ENCODE data around the gene NR0B2. TPM values are rescaled to one million over a fixed set of nuclear protein-coding genes. Genes with fewer than 3 reads are reported as not detected.

NR0B2 gene, protein sequence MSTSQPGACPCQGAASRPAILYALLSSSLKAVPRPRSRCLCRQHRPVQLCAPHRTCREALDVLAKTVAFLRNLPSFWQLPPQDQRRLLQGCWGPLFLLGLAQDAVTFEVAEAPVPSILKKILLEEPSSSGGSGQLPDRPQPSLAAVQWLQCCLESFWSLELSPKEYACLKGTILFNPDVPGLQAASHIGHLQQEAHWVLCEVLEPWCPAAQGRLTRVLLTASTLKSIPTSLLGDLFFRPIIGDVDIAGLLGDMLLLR
- total RNA-seq (2014; rRNA removed; shearing (Covaris generic)) (not detected in 2 replicates), polyA plus RNA-seq (2016; fragmentation: Nextera tagmentation; extraction: Ambion mirVana) (not detected in 2 replicates)

- Histone ChIP-seq H3K4me3 (no peak within 1 kb of the TSS), H3K4me2 (ENCODE audit: unreplicated experiment) (no peak within 1 kb of the TSS), H2AFZ (no peak within 1 kb of the TSS), H4K20me1 (ENCODE audit: insufficient read depth) (no peaks in the 10 kb centered on the region), H3K27ac (no peak within 1 kb of the TSS), H3F3A (ENCODE audit: insufficient read depth) (no peaks in the 10 kb centered on the region), H3K4me1 (ENCODE audit: insufficient read depth) (no peaks in the 10 kb centered on the region), H3K27me3 (replicated peaks; ENCODE audit: insufficient read depth) (no peaks in the 10 kb centered on the region), H3K9me2 (ENCODE audit: insufficient read depth) (no peaks in the 10 kb centered on the region), H3K9ac (no peak within 1 kb of the TSS), H3K9me3 (ENCODE audit: low read depth) (no peaks in the 10 kb centered on the region), H3K79me2 (ENCODE audit: insufficient read depth) (no peaks in the 10 kb centered on the region), H3K36me3 (ENCODE audit: low read depth) (no peaks in the 10 kb centered on the region)
- TF ChIP-seq EZH2phosphoT487 (IDR thresholded peaks at IDR 0.05; ENCODE audit: insufficient read depth, low read depth), result no peak
- TF ChIP-seq EZH2 (IDR thresholded peaks at IDR 0.05; ENCODE audit: insufficient read depth, poor library complexity, severe bottlenecking), result no peak
- in situ Hi-C loops (cut with MboI), result no loop called here
- WGBS, 2 experiments (ENCODE audit: low coverage in 1 of 2, low lambda C conversion rate in 2 of 2, missing lambda C conversion rate in 2 of 2), result 66 to 72% methylated on average over 14 to 16 of the region's 16 CpGs
- DNase-seq, result no peak
Observed at GRCh38 chr1:26913754-26914619, at the start of gene NR0B2. TSS of gene NR0B2 (minus strand) at chr1:26913975. CDS start at chr1:26913940, 35 bp downstream.

GRCh38 chr1:26961826-26962225, 48.1 kb upstream of the NR0B2 start:
- H3K9me2 ChIP-seq (ENCODE audit: insufficient read depth), result no peaks in the 10 kb centered on the region
- H3K9ac ChIP-seq, result no peak overlapping the region
- no peaks in the 10 kb centered on the region for H3K36me3 ChIP-seq (ENCODE audit: low read depth)
- H3K4me3 ChIP-seq, result no peak overlapping the region
- H3F3A ChIP-seq (ENCODE audit: insufficient read depth), result peaks cover 22% of the 10 kb centered on the region
- H2AFZ ChIP-seq, result no peak overlapping the region
- in situ Hi-C loops (cut with MboI), result no loop called here
- H3K4me1 ChIP-seq (ENCODE audit: insufficient read depth), result peaks cover 15% of the 10 kb centered on the region
- H3K9me3 ChIP-seq (ENCODE audit: low read depth), result no peaks in the 10 kb centered on the region
- 0 out of 2 replicates have a peak overlapping the region, but pooled peaks have one; percentile 3 for H3K27ac ChIP-seq
- 9 to 13% methylated on average over 3 of the region's 3 CpGs for WGBS, 2 experiments (ENCODE audit: low coverage in 1 of 2, low lambda C conversion rate in 2 of 2, missing lambda C conversion rate in 2 of 2)
- H3K79me2 ChIP-seq (ENCODE audit: insufficient read depth), result no peaks in the 10 kb centered on the region
- no peak for TF ChIP-seq EZH2phosphoT487 (IDR thresholded peaks at IDR 0.05; ENCODE audit: insufficient read depth, low read depth)
- no peak for TF ChIP-seq EZH2 (IDR thresholded peaks at IDR 0.05; ENCODE audit: insufficient read depth, poor library complexity, severe bottlenecking)
- DNase-seq, result peak; percentile 89
- peaks cover 9% of the 10 kb centered on the region; the same call in 1 of the 2 replicates for H3K27me3 ChIP-seq (replicated peaks; ENCODE audit: insufficient read depth)
- H4K20me1 ChIP-seq (ENCODE audit: insufficient read depth), result no peaks in the 10 kb centered on the region
- no peak overlapping the region for H3K4me2 ChIP-seq (ENCODE audit: unreplicated experiment)

DNA sequence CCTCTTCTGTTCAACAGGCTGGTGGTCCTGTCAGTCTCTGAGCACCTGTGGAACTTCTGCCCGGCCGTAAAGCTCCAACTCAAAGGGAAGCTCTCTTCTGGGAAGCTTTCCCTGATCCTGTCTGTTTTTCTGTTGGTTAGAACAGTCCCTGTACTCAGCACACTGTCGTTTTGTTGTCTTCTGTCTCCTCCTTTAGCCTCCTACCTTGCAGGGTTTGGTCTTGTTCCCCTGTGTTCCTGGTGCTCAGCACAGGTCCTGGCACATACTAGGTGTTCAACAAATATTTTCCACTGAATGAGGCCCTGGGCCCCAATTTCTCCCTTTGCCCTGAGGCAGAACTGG, 46.8 kb upstream of the NR0B2 start:
- no peak overlapping the region for H2AFZ ChIP-seq
- H3K27ac ChIP-seq, result no peak overlapping the region
- H3K4me1 ChIP-seq (ENCODE audit: insufficient read depth), result peaks cover 15% of the 10 kb centered on the region
- H3K27me3 ChIP-seq (replicated peaks; ENCODE audit: insufficient read depth), result peaks cover 9% of the 10 kb centered on the region; the same call in 1 of the 2 replicates
- no peaks in the 10 kb centered on the region for H4K20me1 ChIP-seq (ENCODE audit: insufficient read depth)
- in situ Hi-C loops (cut with MboI), result no loop called here
- peaks cover 22% of the 10 kb centered on the region for H3F3A ChIP-seq (ENCODE audit: insufficient read depth)
- no peak overlapping the region for H3K9ac ChIP-seq
- H3K36me3 ChIP-seq (ENCODE audit: low read depth), result no peaks in the 10 kb centered on the region
- WGBS, 2 experiments (ENCODE audit: low coverage in 1 of 2, low lambda C conversion rate in 2 of 2, missing lambda C conversion rate in 2 of 2), result 50 to 56% methylated on average over 3 of the region's 3 CpGs
- H3K9me2 ChIP-seq (ENCODE audit: insufficient read depth), result no peaks in the 10 kb centered on the region
- H3K79me2 ChIP-seq (ENCODE audit: insufficient read depth), result no peaks in the 10 kb centered on the region
- H3K9me3 ChIP-seq (ENCODE audit: low read depth), result no peaks in the 10 kb centered on the region
- H3K4me3 ChIP-seq, result no peak overlapping the region
- H3K4me2 ChIP-seq (ENCODE audit: unreplicated experiment), result no peak overlapping the region
- TF ChIP-seq EZH2 (IDR thresholded peaks at IDR 0.05; ENCODE audit: insufficient read depth, poor library complexity, severe bottlenecking) (no peak), EZH2phosphoT487 (IDR thresholded peaks at IDR 0.05; ENCODE audit: insufficient read depth, low read depth) (no peak)
- no peak for DNase-seq

GRCh38 chr1:26959722-26960624, 46.2 kb upstream of the NR0B2 start, which contains the start of gene KDF1:
TSS of gene KDF1 (minus strand) at chr1:26960468. CDS start at chr1:26952380, 8,088 bp downstream.
- H3K4me2 ChIP-seq (ENCODE audit: unreplicated experiment), result peak within 1 kb of the TSS; percentile 40
- peaks cover 15% of the 10 kb centered on the region for H3K4me1 ChIP-seq (ENCODE audit: insufficient read depth)
- in situ Hi-C loops (cut with MboI), result no loop called here
- peak within 1 kb of the TSS; percentile 22 for H2AFZ ChIP-seq
- H3K27ac ChIP-seq, result no peak within 1 kb of the TSS
- WGBS, 2 experiments (ENCODE audit: low coverage in 1 of 2, low lambda C conversion rate in 2 of 2, missing lambda C conversion rate in 2 of 2), result 5 to 8% methylated on average over 52 to 84 of the region's 86 CpGs
- TF ChIP-seq EZH2phosphoT487 (IDR thresholded peaks at IDR 0.05; ENCODE audit: insufficient read depth, low read depth), result 0 out of 2 replicates have a peak, but pooled peaks have one; percentile 32
- no peak for TF ChIP-seq EZH2 (IDR thresholded peaks at IDR 0.05; ENCODE audit: insufficient read depth, poor library complexity, severe bottlenecking)
- no peaks in the 10 kb centered on the region for H3K36me3 ChIP-seq (ENCODE audit: low read depth)
- H3K4me3 ChIP-seq, result peak within 1 kb of the TSS; percentile 54
- H3K79me2 ChIP-seq (ENCODE audit: insufficient read depth), result no peaks in the 10 kb centered on the region
- peaks cover 22% of the 10 kb centered on the region for H3F3A ChIP-seq (ENCODE audit: insufficient read depth)
- H3K9ac ChIP-seq, result no peak within 1 kb of the TSS
- no peaks in the 10 kb centered on the region for H4K20me1 ChIP-seq (ENCODE audit: insufficient read depth)
- no peaks in the 10 kb centered on the region for H3K9me3 ChIP-seq (ENCODE audit: low read depth)
- H3K27me3 ChIP-seq (replicated peaks; ENCODE audit: insufficient read depth), result peaks cover 9% of the 10 kb centered on the region; the same call in 1 of the 2 replicates
- DNase-seq, result peak; percentile 9
- no peaks in the 10 kb centered on the region for H3K9me2 ChIP-seq (ENCODE audit: insufficient read depth)
